Measurements from ENCODE around the gene KCNQ1.

DNA sequence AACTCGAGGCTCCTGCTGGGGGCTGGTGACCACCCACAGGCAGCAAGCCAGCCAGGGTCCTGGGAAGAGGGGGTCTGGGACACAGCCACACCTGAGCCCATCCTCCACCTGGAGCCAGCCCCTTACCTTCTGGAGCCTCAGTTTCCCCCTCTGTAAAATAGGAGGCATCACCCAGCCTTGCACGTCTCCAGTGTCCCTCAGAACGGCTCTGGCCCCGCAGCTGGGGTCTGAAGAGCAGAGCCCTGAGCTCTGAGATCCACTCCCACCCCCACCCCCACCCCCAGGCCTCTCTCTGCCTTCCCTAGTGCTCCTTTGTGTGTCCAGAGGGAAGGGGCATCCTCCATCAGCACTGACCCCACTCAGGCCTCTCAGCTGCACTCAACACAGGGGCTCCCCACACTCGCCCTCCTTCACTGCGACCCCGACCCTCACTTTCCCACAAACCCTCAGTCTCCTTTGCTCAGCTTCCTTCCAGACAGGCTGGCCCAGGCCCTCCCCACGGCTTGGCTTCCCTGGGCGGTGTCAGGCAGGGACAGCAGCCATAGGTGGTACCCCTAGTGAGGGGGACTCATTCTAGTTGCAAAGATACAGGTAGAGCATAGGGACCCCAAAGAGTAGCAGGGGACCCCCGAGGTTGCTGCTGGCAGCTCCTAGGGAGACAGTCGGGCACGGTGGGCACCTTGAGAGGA lies 288.3 kb downstream of the KCNQ1 start:
- no peak for TF ChIP-seq POLR2A (IDR thresholded peaks at IDR 0.05; ENCODE audit: low read depth, low read length)
- TF ChIP-seq POLR2AphosphoS5 (IDR thresholded peaks at IDR 0.05; ENCODE audit: low read depth, low read length) = no peak
- no peak for TF ChIP-seq TAF1 (IDR thresholded peaks at IDR 0.05; ENCODE audit: low read depth, low read length)
- no peak for TF ChIP-seq SPI1 (IDR thresholded peaks at IDR 0.05; ENCODE audit: low read depth, low read length)
- no peak for TF ChIP-seq POU2F2 (IDR thresholded peaks at IDR 0.05; ENCODE audit: low read depth, low read length)

All from GM12891 (cell line).